ENCODE results near the gene TRIM77. TPM values are rescaled to one million over a fixed set of nuclear protein-coding genes. Genes with fewer than 3 reads are reported as not detected.
"Not testable (repeated sequence)": the region's sequence is repeated elsewhere in the genome, so short reads cannot be mapped to it uniquely, and the experiment has no call there.

Gene TRIM77, protein sequence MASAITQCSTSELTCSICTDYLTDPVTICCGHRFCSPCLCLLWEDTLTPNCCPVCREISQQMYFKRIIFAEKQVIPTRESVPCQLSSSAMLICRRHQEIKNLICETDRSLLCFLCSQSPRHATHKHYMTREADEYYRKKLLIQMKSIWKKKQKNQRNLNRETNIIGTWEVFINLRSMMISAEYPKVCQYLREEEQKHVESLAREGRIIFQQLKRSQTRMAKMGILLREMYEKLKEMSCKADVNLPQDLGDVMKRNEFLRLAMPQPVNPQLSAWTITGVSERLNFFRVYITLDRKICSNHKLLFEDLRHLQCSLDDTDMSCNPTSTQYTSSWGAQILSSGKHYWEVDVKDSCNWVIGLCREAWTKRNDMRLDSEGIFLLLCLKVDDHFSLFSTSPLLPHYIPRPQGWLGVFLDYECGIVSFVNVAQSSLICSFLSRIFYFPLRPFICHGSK
- total RNA-seq = not detected in 2 replicates

DNA sequence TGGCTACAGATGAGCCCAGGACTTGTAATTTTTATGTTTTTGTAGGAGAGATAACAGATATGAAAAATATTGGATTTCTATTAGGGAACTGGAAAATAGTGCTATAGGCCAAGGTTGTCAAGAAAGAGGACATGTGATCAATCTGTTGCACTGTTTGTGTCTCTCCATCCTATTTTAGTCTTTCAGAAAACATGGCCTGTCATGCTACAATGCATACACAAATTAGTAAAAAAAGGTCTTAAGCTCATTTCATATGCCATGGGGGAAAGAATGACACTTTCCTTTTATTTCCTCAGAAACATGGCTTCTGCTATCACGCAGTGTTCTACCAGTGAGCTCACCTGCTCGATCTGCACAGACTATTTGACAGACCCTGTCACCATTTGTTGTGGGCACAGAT, at the start of gene TRIM77:
Gene TRIM77, plus strand, starts transcription at position 301 of the 400 bp plus-strand sequence. Its CDS starts 0 bp downstream, at position 301.
- not testable (repeated sequence) for DNase-seq (ENCODE audit: low read depth)

DNA sequence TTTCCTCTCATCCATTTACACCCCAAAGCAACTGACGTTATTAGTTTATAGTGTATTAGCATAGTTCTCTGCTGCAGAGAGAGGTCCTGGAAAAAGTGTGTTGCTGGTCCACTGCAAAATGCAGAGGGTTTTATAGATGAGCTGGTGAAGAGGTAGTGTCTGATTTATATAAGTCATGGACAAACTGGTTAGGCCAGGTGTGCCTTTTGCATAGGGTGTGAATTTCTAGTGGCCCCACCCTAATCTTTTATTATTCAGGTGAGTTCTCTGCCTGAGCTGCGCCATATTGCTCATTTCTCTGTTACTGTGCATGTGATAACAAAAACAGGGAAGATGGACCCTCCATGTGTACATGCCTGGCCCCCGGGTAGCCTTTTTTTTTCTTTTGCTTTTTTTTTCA, 43.1 kb upstream of the TRIM77 start:
- no peak for DNase-seq (ENCODE audit: low read depth)

DNA sequence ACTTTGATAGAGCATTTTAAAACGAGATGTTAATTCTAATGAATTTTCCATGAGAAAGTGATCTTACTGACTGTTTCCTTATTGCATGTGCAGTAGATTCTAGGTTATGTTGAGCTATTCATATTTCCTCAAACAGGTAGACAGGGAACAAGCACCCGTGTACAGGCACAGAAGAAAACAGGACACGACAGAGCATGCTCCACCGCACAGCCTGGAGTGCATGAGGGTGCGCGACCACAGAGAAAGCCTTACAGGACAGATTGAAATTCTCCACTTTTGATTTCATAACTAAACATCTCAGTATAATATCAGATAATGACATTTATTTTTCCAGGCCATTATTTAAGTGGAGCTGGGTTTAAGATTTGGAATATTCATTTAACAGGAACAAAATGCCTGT, 41.9 kb upstream of the TRIM77 start:
- DNase-seq (ENCODE audit: low read depth) = not testable (repeated sequence)

DNA sequence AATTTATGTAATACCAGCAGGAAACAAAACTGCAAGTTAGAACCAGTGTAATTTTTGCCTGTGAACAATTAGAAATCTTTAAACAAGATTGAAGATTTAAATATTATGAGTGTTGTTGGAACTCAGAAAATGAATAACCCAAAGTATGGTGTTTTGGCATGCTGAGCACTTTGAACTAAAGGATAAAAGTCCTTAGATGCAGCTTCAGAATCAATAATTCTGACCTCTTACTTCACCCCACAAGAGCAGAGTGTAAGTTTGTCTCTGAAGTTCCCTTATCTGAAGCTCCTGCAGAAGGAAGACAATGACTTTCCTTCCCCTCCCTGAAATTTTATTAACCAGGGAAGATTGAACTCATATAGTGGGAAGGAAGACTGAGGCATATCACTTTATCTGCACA, 40.5 kb upstream of the TRIM77 start:
- not testable (repeated sequence) for DNase-seq (ENCODE audit: low read depth)

DNA sequence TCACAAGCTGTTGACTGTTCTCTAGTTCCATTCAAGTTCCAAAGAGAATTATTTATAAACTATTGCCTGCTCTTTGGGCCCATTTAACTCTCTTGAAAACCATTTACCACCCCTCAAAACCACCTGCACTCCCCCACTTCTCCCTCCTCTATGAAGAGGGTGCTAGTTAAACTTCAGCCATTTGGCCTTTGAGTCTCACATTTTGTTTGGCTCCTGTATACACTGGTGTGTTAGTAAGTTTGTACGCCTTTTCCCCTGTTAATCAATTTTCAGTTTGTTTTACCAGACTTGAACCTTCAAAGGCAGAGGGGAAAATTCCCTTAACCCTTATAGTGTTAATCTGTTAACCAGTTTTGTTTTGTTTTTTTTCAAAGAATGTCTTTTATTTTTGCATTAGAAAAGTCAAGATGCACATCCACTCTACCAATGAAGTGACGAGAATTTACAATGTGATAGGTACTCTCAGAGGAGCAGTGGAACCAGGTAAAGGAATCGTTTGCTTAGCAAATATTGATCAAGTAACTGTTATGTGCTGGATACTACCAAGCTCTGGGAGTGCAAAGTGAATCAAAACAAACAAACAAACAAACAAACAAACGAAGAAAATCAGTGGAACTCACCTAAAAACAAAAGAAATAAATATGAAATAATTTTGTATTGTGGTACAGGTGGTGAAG, 40.0 kb upstream of the TRIM77 start:
- not testable (repeated sequence) for DNase-seq (ENCODE audit: low read depth)

DNA sequence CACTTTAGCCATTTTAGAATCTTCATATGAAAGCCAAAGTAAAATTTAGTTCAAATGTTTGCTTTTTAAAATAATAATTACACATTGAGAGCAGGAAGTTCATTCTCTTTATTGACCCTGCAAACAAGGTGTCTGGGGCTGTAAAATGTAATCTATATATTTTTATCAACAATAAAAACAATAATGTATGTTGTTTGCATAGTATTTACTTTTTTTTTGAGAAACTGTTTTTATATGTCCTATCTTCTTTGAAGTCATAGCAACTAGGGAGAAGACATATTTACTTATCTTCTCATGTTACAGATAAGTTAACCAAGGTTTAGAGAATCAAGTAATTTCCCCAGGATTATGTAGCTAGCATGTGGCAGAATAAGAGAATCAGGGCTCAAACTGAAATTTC, 37.6 kb upstream of the TRIM77 start:
- DNase-seq (ENCODE audit: low read depth) = not testable (repeated sequence)

DNA sequence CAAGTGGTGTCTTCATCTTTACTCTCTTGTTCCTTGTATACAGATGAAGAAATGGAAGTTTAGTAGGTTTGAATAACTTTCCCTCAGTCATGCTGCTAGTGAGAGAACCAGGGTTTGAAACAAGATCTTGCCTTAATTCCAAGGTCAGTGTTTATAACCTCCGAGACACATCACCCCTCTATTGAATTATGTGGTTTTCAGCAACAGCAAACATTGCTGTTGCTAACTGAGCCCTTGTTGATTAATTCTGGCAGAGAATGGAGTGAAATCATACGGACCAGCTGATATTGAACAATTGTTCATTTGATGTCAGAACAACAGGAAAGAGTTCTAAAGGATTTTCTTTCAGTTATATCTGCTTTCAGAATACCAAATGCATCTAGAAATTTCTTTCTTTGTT, 36.7 kb upstream of the TRIM77 start:
- not testable (repeated sequence) for DNase-seq (ENCODE audit: low read depth)

DNA sequence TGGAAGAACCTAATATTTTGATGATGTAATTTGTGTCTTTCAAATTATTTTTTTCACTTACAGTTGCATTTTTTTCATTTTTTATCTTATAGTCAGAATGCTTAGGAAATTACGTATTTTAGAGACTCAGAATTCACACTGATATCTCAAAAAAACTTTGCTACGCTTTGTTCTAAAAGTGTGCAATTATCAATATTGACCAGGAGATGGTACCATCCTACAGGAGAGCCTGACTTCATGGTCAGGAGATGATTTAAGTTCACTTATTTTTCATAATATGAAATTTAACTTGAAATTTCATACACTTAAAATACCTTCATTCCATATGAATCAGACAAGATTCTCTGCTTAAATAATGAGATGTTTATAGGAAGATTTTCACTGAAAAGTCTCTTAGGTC, 34.7 kb upstream of the TRIM77 start:
- DNase-seq (ENCODE audit: low read depth) = peak; percentile 2

DNA sequence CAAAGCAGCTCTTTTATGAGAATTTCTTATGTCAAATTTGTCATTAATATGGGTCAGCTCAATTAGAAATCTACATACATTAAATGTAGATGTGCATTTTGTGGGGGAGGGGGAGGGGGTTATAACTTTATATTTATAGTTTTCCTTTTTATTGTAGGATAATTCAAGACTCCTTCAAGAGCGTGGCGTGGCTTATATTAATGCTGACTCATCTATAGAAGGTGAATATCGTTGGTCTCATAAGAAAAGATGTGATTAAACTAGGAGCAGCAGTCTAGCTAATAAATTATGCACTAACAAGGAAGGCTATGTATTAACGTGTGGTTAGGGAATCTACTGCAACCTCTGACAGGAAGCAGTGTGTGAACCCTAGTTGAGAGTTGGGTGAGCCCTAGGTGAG, 34.2 kb upstream of the TRIM77 start:
- not testable (repeated sequence) for DNase-seq (ENCODE audit: low read depth)

DNA sequence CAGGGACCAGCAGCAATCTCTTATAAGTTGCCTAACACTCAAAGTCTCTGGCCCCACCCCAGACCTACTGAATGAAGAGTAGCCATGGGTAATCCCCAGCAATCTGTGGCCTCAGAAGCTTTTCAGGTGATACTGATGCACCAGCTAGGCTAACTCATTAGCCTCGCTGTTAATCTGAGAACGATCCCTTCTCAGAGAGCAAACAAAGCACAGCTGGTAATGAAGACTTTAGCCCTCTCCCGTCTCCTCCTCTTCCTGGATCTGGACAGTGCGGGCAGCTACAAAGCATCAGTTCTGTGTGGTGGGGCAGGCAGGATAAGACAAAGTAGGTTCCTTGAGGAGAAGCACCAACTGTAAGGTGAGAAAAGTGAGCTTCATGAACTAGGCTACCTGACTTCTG, 3.0 kb upstream of the TRIM77 start:
- not testable (repeated sequence) for DNase-seq (ENCODE audit: low read depth)

DNA sequence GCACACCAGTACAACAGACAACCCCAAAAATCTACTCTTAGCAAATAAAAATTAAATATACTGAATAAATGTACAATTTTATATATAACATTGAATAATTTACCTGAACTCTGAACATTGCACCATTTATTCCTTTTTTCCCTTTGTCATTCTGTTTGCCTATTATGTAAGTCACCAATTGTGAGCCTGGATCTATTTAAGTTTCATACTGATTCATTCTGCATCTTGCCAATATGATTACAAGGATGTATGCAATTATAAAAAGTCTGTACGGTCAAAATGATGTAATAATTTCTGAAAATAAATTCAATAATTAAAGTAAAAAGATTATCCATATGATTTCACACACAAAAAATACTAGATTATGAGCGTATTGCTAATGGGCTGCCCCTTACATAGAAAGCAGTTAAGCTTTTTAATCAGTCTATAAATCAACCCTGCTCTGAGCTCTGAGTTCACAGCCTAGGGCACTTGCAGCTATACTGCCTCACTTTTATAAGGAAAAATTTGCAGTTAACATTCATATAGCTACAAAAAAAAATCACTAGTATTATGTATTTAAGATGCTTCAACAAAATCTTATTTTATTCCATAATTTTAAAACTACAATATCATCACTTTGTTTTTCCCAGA, 14.9 kb downstream of the TRIM77 start:
- DNase-seq (ENCODE audit: low read depth) = not testable (repeated sequence)

DNA sequence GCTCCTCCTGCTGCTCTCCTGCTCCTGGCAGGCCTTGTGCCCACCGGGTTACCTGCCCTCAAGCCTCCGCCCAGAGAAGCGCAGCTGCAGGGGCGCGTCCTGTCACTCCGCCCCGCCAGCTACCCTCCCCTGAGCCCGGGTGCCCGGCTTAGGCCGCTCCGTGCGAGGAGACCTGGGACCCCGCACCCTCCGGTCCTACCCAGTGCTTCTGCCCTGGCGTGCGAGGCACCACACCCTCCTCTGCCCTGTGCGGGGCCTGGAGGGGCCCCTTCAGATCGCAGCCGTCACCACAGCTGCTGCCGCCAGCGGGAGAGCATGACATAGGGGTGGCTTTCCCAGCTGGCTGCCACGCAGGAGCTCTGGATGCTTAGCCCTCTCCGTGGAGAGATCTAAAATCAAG, 20.1 kb downstream of the TRIM77 start:
- not testable (repeated sequence) for DNase-seq (ENCODE audit: low read depth)

DNA sequence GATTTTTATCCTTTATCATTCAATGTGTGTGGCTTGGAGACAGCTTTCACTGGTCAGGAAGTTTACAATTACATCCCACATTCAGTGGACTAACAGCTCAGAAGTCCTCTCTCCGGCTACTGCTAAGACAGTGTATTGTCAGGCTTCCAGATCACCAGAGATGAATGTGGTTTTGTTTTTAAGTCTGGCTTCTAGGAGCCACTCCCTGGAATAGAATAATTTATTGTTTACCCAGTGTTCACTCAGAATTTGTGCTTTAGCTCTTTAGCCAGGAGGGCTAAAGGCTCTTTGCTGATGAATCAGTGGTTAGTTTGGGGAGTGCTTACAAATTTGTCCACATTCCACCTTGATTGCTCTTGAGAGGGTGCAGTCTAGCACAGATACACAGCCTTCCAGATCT, 26.5 kb downstream of the TRIM77 start:
- no peak for DNase-seq (ENCODE audit: low read depth)

DNA sequence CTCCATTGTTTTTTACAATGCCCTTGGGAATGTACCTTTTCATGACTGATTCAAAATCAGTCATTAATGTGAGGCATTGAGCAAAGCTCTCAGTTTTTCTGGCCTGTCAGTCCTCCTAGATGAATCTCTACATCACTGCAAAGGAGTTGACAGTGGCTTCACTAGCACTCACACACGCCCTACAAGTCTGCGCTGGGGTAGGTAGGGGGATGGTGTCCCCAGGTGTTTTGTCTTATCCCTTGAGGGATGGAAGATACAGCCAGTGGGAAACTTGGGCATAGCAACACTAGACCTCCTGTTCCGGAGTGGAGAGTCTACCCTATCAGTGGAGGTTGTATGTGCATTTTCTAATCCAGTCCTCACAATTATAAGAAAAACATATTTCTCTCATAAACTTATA, 27.0 kb downstream of the TRIM77 start:
- DNase-seq (ENCODE audit: low read depth) = no peak

DNA sequence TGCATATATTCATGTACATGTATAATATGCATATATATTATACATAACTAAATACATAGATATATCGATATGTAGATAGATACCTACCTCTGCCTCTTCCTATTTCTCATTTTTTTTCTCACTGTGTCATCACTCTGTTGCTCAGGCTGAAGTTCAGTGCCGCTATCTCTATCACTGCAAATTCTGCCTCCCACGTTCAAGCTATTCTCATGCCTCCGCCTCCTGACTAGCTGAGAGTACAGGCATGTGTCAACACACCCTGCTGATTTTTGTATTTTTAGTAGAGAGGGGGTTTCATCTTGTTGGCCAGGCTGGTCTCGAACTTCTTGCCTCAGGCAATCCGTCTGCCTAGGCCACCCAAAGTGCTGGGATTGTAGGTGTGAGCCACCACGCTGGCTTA, 31.3 kb downstream of the TRIM77 start:
- not testable (repeated sequence) for DNase-seq (ENCODE audit: low read depth)

DNA sequence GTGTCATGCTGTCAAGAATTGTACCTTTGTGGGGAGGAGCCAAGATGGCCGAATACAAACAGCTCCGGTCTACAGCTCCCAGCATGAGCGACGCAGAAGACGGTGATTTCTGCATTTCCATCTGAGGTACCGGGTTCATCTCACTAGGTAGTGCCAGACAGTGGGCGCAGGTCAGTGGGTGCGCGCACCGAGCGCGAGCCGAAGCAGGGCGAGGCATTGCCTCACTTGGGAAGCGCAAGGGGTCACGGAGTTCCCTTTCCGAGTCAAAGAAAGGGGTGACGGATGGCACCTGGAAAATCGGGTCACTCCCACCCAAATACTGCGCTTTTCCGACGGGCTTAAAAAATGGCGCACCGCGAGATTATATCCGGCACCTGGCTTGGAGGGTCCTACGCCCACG, 34.1 kb downstream of the TRIM77 start:
- DNase-seq (ENCODE audit: low read depth) = not testable (repeated sequence)

DNA sequence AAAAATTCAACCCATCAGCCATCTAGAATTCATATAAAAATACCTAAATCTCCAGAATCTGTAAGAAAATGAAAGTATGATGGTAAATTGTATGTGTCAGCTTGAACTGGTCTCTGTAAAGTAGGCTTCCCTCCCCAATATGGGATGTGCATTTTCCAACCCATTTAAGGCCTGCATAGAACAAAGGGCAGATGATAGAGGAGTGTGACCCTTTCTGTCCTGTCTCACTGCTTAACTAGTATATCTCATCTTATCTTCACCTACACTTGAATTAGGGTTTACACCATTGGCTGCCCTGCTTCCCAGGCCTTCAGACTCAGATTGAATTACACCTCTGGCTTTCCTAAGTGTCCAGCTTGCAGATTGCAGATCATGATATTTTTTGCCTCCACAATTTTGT, 40.7 kb downstream of the TRIM77 start:
- not testable (repeated sequence) for DNase-seq (ENCODE audit: low read depth)

Other genes with a start within 250 kb of the TRIM77 start
- gene NOX4, start 218.9 kb upstream of the TRIM77 start, total RNA-seq = 6.9 and 26.8 TPM in 2 replicates
- gene TRIM49, start 98.3 kb downstream of the TRIM77 start, total RNA-seq = not detected in 2 replicates
- gene TRIM64B, start 168.2 kb downstream of the TRIM77 start, total RNA-seq = not detected in 2 replicates
- not detected in 2 replicates for gene TRIM49D1, start 211.9 kb downstream of the TRIM77 start, total RNA-seq
- gene TRIM49D2, start 213.8 kb downstream of the TRIM77 start, total RNA-seq = not detected in 2 replicates